Skeletal muscle tissue (tissue), 5 donors: ENCODE results near the gene FCN1. TPM values are rescaled to one million over a fixed set of nuclear protein-coding genes. Genes with fewer than 3 reads are reported as not detected.
"Not testable (repeated sequence)": the region's sequence is repeated elsewhere in the genome, so short reads cannot be mapped to it uniquely, and the experiment has no call there.

Experiments used
- H3K27ac ChIP-seq: one replicate; pipeline ENCODE4 v1.7.0; 2013; ENCODE audit warnings: mild to moderate bottlenecking, low read depth, low read length, inconsistent platforms
- H3K27me3 ChIP-seq, 3 donors: one replicate each; pipeline ENCODE4 v1.7.0; 2013; ENCODE audit warnings: low read length in 3 of 3; ENCODE audit not compliant: control insufficient read depth in 3 of 3, insufficient read depth in 3 of 3
- H3K36me3 ChIP-seq, 3 donors: one replicate each; pipeline ENCODE4 v1.7.0; 2013; ENCODE audit warnings: low read length in 3 of 3; ENCODE audit not compliant: control insufficient read depth in 3 of 3, insufficient read depth in 3 of 3
- H3K4me1 ChIP-seq, 3 donors: one replicate each; pipeline ENCODE4 v1.7.0; 2013; ENCODE audit warnings: low read length in 3 of 3, mild to moderate bottlenecking in 3 of 3; ENCODE audit not compliant: control insufficient read depth in 3 of 3, insufficient read depth in 3 of 3
- H3K4me3 ChIP-seq, 3 donors: one replicate each; pipeline ENCODE4 v1.7.0; 2013; ENCODE audit warnings: low read length in 3 of 3
- H3K9ac ChIP-seq, 3 donors: one replicate each; pipeline ENCODE4 v1.7.0; 2013; ENCODE audit warnings: low read length in 3 of 3, mild to moderate bottlenecking in 3 of 3, moderate library complexity in 2 of 3, low read depth in 1 of 3
- H3K9me3 ChIP-seq, 3 donors: one replicate each; pipeline ENCODE4 v1.7.0; 2013; ENCODE audit warnings: low read length in 3 of 3; ENCODE audit not compliant: control insufficient read depth in 3 of 3
- small RNA-seq: library from RNA; depleted of rRNA; stranded (forward); fragments of <200 nt; gene quantifications from one replicate; pipeline ENCODE3, GENCODE V24; 2014
- total RNA-seq: library from RNA; depleted of rRNA; stranded (reverse); fragments of >200 nt; gene quantifications from one replicate; pipeline ENCODE4 v1.2.3, GENCODE V29; 2014
- donor health status: Osteomylitis.

Gene FCN1
- total RNA-seq, 1 donor from 2014 or later = 5.2 TPM

- not testable (repeated sequence) for H3K36me3 ChIP-seq, H3K4me3 ChIP-seq, H3K27ac ChIP-seq, H3K9me3 ChIP-seq, H3K9ac ChIP-seq, H3K4me1 ChIP-seq
- H3K27me3 ChIP-seq = peaks cover 21 to 39% (median 30%) of the 10 kb centered on the region in 3 donors
Observed at GRCh38 chr9:134857451-134857850, 60.3 kb downstream of the FCN1 start.

DNA sequence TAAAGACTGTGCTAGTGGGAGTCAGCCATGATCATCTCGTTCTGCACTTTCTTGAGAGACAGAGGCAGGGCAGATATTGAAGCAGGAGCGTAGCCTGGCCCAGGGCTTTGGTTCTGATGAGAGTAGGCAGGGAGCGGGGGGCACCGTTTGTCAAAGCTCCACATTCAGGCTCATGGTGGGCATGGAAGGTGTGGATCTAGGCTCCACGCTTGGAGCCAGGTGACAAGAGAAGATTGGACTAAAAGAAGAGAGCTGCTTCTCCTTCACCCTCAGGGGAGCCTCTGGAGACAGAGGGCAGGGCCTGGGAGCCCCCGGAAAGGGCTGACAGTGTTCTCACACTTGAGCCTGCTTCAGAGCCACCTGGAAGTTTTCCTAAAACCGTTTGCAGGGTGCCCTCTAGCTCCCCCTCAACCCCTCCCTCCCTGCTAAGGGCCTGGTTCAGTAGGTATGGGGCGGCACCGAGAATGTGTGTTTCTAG lies 61.8 kb downstream of the FCN1 start:
- no peaks in the 10 kb centered on the region for H3K4me1 ChIP-seq

More for the DNA sequence above, 61.8 kb downstream of the FCN1 start:
- Histone ChIP-seq H3K36me3 (no peaks in the 10 kb centered on the region), H3K9ac (no peak overlapping the region), H3K9me3 (no peaks in the 10 kb centered on the region), H3K4me3 (no peak overlapping the region), H3K27ac (no peak overlapping the region), H3K27me3 (peaks cover 19 to 48% (median 30%) of the 10 kb centered on the region in 3 donors)

Small RNA genes lying within 50 kb of the gene (small RNA-seq; reads per million reads assigned to genes)
- gene AL603650.1 = not detected

Other genes with a start within 250 kb of the FCN1 start
- 1.0 TPM for gene FCN2, start 37.1 kb downstream of the FCN1 start, total RNA-seq
- 2.6 TPM for gene OLFM1, start 169.8 kb upstream of the FCN1 start, total RNA-seq